Choroid plexus epithelial cell (primary cell): ENCODE data around the gene SPAG5.

Source experiments
- DNase-seq: peaks from one replicate; pipeline ENCODE4 v3.0.0-alpha.2; 2010; ENCODE audit warnings: low read depth
- H3K4me3 ChIP-seq: 2 replicates; pipeline ENCODE4 v1.5.1; 2011; ENCODE audit warnings: low read depth, mild to moderate bottlenecking, control low read depth, low read length, moderate library complexity
- CTCF ChIP-seq: conservative IDR thresholded peaks from 2 replicates; pipeline ENCODE4 v1.5.1; 2011; ENCODE audit warnings: low read depth, mild to moderate bottlenecking, control low read depth, inconsistent platforms, low read length, moderate library complexity

Gene SPAG5

GRCh38 chr17:28528327-28529012 is 70.4 kb downstream of the SPAG5 start:
- DNase-seq: no peak
- no peak overlapping the region for H3K4me3 ChIP-seq
- no peak for TF ChIP-seq CTCF

- TF ChIP-seq CTCF: no peak
- no peak overlapping the region for H3K4me3 ChIP-seq
- no peak for DNase-seq
These were observed 71.0 kb downstream of the SPAG5 start for GRCh38 chr17:28527859-28528258.
